Progenitor cell of endocrine pancreas (in vitro differentiated cells): ENCODE measurements around the gene ABCG1. TPM values are rescaled to one million over a fixed set of nuclear protein-coding genes. Genes with fewer than 3 reads are reported as not detected.

ENCODE experiments used
- DNase-seq: peaks from one replicate; pipeline ENCODE4 v3.0.0; 2021; ENCODE audit warnings: low spot score; ENCODE audit not compliant: unreplicated experiment
- H3K27ac Mint-ChIP-seq: 2 replicates; pipeline ENCODE4 v1.8.0; 2021; ENCODE audit warnings: mild to moderate bottlenecking, moderate library complexity, mixed read lengths
- H3K27me3 Mint-ChIP-seq: 2 replicates; pipeline ENCODE4 v1.8.0; 2021; ENCODE audit warnings: mixed read lengths
- H3K36me3 Mint-ChIP-seq: 2 replicates; pipeline ENCODE4 v1.8.0; 2022; ENCODE audit warnings: mixed read lengths; ENCODE audit not compliant: insufficient read depth
- H3K4me1 Mint-ChIP-seq: 2 replicates; pipeline ENCODE4 v1.8.0; 2021; ENCODE audit warnings: low read depth, mixed read lengths
- H3K4me3 Mint-ChIP-seq: 2 replicates; pipeline ENCODE4 v1.8.0; 2021; ENCODE audit warnings: low read depth, mild to moderate bottlenecking, moderate library complexity, mixed read lengths
- H3K9me3 Mint-ChIP-seq: 2 replicates; pipeline ENCODE4 v1.8.0; 2021; ENCODE audit warnings: low read depth, mixed read lengths
- CTCF ChIP-seq: fragments of 200-600 bp; sonication (generic); IDR thresholded peaks from one replicate; pipeline ENCODE4 v1.5.0; 2021; ENCODE audit warnings: antibody characterized with exemption, mild to moderate bottlenecking; ENCODE audit not compliant: unreplicated experiment
- total RNA-seq: library from RNA; stranded (reverse); gene quantifications from 2 replicates; pipeline ENCODE4 v1.2.1, GENCODE V29; 2021

Gene ABCG1
- total RNA-seq, 1 donor from 2014 or later, result 4.6 TPM

DNA sequence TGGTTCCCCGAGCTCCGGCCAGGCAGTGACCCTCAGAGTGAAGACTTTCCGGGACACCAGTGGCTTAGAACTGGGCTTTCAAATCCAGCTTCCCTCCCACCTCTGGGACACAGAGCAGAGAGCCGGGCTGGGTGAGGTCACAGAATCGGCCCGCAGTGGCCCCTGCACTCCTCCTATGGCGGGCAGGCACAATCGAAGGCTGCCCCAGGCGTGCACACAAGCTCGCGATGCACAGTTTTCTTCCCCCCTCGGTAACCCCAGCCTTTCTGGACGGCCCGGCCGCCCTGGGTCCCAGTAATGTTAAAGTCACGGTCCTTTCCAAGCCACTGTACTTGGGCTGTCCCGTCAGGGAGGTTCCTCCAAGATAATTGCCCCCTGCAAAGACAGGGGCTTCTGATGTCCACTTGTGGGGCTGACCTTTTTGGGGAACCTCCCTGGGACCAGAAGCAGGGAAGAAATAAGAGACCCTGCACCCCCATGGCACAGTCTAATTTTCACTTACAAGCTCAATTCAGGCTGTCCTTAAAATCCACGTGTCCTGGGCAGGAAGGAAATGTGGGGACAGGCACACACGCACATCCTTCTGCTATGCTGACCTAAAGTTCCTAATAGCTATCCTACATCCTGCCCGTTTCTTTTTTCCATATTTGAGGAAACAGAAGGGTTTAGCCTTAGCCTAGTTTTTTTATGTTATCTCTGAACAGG lies 82.6 kb downstream of the ABCG1 start:
- no peaks in the 10 kb centered on the region for H3K4me1 Mint-ChIP-seq

DNA sequence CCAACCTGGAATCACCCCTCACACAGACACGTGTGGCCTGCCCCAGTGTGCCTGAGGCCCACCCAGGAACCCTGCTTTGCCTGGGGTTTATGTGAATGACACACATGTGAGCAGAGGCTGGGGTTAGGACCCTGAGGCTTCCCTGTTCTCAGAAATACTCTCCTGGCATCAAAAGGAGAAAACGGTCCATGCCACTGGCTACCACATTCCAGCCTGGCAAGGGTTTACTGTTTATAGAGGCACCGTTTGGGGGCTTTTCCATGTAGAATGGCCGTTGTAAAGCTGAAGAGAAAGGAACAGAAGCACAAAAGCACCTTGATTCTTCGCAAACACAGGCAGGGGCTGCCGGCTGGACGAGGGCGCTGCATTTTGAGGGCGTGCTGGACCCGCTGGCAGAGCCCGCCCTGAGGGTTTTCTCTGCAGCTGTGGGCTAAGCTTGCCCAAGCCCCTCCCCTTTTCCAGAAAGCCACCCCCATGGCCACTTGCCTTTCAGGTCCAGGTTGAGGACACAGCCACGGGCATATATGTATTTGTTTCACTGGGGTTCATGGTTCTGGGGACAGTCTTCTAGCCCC lies 83.2 kb downstream of the ABCG1 start:
- H3K27me3 Mint-ChIP-seq, result peaks cover 19% of the 10 kb centered on the region

More for the DNA sequence above, 82.6 kb downstream of the ABCG1 start:
- peaks cover 19% of the 10 kb centered on the region for H3K27me3 Mint-ChIP-seq
- H3K36me3 Mint-ChIP-seq, result peaks cover 2% of the 10 kb centered on the region
- H3K27ac Mint-ChIP-seq, result no peak overlapping the region
- H3K9me3 Mint-ChIP-seq, result no peaks in the 10 kb centered on the region
- no peak for TF ChIP-seq CTCF
- no peak for DNase-seq
- no peak overlapping the region for H3K4me3 Mint-ChIP-seq

DNA sequence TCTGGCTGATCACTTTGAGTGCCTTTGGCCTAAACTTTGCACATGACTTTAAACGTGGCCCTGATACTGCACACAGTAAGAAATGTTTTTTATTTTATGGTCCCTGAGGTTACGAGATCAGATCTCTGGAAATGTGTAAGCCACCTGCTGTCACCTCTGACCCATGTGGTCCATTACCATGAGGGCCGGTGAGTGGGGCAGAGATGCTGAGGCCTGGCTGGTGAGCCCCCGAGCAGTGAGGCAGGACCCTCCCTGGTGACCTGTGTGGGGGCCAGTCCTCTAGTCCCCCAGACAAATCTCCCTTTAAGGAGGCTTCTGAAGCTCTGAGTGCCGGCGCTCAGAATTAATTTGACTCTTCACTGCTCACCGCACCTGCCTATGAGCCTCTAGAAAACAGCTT lies 83.9 kb downstream of the ABCG1 start:
- no peak overlapping the region for H3K4me3 Mint-ChIP-seq
- H3K4me1 Mint-ChIP-seq, result no peaks in the 10 kb centered on the region
- H3K27me3 Mint-ChIP-seq, result peaks cover 16% of the 10 kb centered on the region
- no peaks in the 10 kb centered on the region for H3K36me3 Mint-ChIP-seq
- H3K9me3 Mint-ChIP-seq, result no peaks in the 10 kb centered on the region
- DNase-seq, result no peak
- TF ChIP-seq CTCF, result no peak
- no peak overlapping the region for H3K27ac Mint-ChIP-seq

More for the DNA sequence above, 83.2 kb downstream of the ABCG1 start:
- no peak overlapping the region for H3K27ac Mint-ChIP-seq
- H3K36me3 Mint-ChIP-seq, result peaks cover 1% of the 10 kb centered on the region
- DNase-seq, result no peak
- no peaks in the 10 kb centered on the region for H3K4me1 Mint-ChIP-seq
- H3K9me3 Mint-ChIP-seq, result no peaks in the 10 kb centered on the region
- H3K4me3 Mint-ChIP-seq, result no peak overlapping the region
- TF ChIP-seq CTCF, result no peak

GRCh38 chr21:42303443-42303842 lies 84.5 kb downstream of the ABCG1 start:
- peaks cover 12% of the 10 kb centered on the region for H3K27me3 Mint-ChIP-seq
- H3K4me1 Mint-ChIP-seq, result no peaks in the 10 kb centered on the region
- no peaks in the 10 kb centered on the region for H3K36me3 Mint-ChIP-seq
- no peak overlapping the region for H3K27ac Mint-ChIP-seq
- H3K4me3 Mint-ChIP-seq, result no peak overlapping the region
- DNase-seq, result no peak
- H3K9me3 Mint-ChIP-seq, result no peaks in the 10 kb centered on the region
- no peak for TF ChIP-seq CTCF

DNA sequence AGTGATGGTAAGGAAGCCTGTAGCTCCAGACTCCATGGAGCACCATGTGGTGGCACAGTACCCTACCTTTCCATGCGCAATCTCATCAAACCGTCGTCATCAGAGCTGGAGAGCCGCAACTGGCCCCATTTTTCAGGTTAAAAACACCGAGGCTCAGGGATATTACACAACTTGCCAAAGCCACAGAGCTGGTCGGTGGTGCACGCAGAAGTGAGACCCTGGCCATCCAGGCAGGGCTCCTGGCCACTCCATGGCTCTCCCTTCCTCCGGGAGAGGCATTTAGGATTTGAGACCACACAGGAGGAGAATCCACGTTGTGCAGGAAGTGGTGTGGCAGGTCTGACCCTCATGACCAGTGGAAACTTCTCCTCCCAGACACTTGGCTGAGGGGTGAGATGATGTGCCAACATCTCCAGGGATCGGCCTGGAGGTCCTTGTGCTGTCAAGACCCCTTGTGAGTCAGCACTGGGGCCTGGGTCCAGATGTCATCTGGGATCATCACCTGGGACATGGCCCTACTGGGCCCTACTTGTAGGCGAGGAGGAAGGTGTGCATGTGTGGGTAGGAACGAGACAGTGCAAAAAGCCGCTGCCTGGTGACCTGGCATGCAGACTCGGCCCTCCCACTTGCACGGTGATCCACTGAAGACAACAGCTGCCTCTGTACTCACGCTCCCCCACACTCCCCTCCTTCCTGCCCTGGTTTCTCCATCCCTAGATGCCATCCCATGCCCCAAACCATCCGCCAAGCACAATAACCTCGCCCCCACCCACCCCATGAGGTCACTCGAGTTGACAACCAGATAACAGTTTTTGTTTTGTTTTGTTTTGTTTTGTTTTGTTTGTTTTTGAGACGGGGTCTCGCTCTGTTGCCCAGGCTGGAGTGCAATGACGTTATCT lies 85.9 kb downstream of the ABCG1 start:
- no peaks in the 10 kb centered on the region for H3K4me1 Mint-ChIP-seq
- H3K4me3 Mint-ChIP-seq, result no peak overlapping the region
- H3K27ac Mint-ChIP-seq, result no peak overlapping the region
- DNase-seq, result no peak
- no peaks in the 10 kb centered on the region for H3K36me3 Mint-ChIP-seq
- no peaks in the 10 kb centered on the region for H3K9me3 Mint-ChIP-seq
- no peak for TF ChIP-seq CTCF
- H3K27me3 Mint-ChIP-seq, result peaks cover 10% of the 10 kb centered on the region
